NCI-H2196 treated with DMSO at 0.1 percent for 48 hours (cell line): ENCODE measurements around the gene DSE.

Experiments used
- DNase-seq: peaks from one replicate; lab custom pipeline; 2025; ENCODE audit not compliant: unreplicated experiment; lab: John Stamatoyannopoulos, UW

DSE gene

DNA sequence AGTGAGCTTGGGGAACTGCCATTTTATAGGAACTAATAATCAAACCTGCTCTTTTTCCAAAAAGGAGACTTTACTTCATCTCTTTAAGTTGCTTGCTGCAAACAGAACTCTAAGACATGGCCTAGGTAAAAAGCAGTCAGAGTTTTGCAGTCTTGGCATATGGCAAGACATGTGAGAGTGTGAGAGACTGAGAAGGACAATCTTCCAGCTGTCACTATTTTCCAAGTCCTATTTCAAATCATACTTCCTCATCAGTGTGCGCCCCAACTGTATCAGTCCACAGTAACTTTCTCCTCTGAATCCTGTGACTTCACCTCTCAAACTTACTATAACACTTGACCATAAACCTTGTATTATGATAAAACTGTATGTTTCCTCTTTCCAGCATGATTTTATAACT is 100.8 kb downstream of the DSE start:
- no peak for DNase-seq

DNA sequence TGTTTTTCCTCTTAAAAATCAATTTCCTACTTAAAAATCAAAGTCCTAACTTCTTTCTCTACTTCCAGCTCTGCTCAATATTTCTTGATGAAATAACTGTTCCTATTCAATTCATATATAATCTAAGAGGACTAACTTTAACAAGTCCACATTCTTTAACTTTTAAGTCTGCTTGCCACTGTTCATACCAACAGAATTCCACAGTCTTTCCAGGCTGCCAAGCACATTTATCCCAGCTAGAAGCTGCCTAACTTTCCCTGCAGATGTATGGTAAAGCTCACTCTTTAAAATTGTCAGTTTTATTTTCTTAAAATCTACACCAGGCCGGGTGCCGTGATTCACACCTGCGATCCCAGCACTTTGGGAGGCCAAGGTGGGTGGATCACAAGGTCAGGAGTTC is 102.0 kb downstream of the DSE start:
- DNase-seq, result no peak

DNA sequence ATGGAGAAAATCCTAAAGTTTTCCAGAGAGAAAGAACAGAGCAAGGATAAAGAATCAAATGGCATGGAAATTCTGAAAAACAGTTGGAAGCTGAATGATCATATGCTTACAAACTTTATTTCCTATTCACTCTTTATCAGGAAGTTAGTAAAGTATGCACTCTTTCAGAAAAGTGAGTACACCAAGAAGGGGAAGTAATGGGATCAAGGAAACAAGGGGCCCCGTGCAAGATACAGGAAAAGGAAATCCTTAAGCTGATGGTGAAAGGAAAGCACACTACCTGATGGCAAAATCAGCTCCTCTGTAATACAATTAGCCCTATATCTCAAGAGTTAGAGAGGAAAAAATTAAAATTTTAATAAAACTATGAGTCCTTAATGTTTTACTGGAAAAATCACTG is 104.4 kb downstream of the DSE start:
- DNase-seq, result no peak

GRCh38 chr6:116476002-116476678 is 105.4 kb downstream of the DSE start:
- DNase-seq, result no peak

- no peak for DNase-seq
Observed at GRCh38 chr6:116482780-116483179, 112.0 kb downstream of the DSE start.

DNA sequence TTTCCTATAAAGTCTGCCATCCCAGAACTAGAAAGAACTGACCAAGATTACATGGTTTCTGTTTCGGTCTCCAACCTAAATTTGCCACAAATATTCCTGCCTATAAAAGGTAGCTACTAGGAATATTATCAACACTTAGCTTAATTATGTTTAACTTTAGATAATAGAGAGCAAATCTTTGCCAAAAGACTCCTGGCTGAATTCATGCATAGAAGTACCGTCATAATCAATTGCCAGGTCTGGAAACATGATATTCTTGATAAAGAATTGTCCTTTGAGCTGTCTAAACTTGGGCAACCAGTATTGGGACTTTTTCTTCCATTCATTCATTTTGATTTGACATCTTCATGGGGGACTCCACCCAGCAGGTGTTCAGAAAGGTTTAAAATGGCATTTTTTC is 112.9 kb downstream of the DSE start:
- no peak for DNase-seq

GRCh38 chr6:116485559-116486184 is 114.9 kb downstream of the DSE start:
- DNase-seq, result no peak

GRCh38 chr6:116491610-116492330 is 121.0 kb downstream of the DSE start:
- no peak for DNase-seq

- DNase-seq, result no peak
Observed at GRCh38 chr6:116492331-116493067, 121.8 kb downstream of the DSE start.
